Panc1 (cell line): Measurements from ENCODE around the gene PDS5A.

Source experiments
- POLR2AphosphoS5 ChIP-seq: IDR thresholded peaks from 2 replicates; pipeline ENCODE4 v1.6.1; 2012; ENCODE audit warnings: mild to moderate bottlenecking, low read depth, low read length, moderate library complexity
- SIN3A ChIP-seq: IDR thresholded peaks from 2 replicates; pipeline ENCODE4 v1.6.1; 2012; ENCODE audit warnings: low read depth, mild to moderate bottlenecking, low read length, moderate library complexity, borderline replicate concordance; ENCODE audit not compliant: insufficient read depth
- TCF7L2 ChIP-seq: IDR thresholded peaks from 2 replicates; pipeline ENCODE4 v1.6.1; 2011; ENCODE audit warnings: mild to moderate bottlenecking, low read depth, low read length, inconsistent platforms
- TF ChIP-seq, protein P1 (sequence below): fragments of 450-650 bp; IDR thresholded peaks from 2 replicates; pipeline ENCODE4 v1.5.1; 2017; ENCODE audit warnings: mild to moderate bottlenecking
- TF ChIP-seq, protein P2 (sequence below), 2 experiments: IDR thresholded peaks; 2 replicates each; pipeline ENCODE4 v1.6.1; 2011 to 2012; ENCODE audit warnings: low read depth in 2 of 2, control low read depth in 1 of 2, low read length in 1 of 2, mild to moderate bottlenecking in 1 of 2, moderate library complexity in 1 of 2; ENCODE audit not compliant: insufficient read depth in 1 of 2

DNA sequence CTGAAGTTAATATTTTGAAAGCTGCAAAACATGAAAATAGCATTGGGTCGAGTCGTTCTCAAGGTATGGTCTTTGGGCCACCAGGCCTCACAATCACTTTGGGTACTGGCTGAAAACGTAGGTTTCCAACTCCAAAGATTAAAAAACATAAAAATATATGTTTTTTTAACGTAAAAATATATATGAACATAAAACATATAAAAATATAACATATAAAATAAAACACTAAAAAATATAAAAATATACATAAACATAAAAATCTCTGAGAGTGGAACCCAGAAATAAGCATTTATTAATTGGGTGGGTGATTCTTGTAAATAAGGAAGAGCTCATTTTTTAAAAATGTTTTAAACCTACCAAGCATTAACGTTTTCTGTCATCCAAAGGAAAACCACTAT lies 666 bp upstream of the PDS5A start:
- TF ChIP-seq POLR2AphosphoS5 (no peak), TCF7L2 (no peak), SIN3A (no peak)
- TF ChIP-seq, protein P1, sequence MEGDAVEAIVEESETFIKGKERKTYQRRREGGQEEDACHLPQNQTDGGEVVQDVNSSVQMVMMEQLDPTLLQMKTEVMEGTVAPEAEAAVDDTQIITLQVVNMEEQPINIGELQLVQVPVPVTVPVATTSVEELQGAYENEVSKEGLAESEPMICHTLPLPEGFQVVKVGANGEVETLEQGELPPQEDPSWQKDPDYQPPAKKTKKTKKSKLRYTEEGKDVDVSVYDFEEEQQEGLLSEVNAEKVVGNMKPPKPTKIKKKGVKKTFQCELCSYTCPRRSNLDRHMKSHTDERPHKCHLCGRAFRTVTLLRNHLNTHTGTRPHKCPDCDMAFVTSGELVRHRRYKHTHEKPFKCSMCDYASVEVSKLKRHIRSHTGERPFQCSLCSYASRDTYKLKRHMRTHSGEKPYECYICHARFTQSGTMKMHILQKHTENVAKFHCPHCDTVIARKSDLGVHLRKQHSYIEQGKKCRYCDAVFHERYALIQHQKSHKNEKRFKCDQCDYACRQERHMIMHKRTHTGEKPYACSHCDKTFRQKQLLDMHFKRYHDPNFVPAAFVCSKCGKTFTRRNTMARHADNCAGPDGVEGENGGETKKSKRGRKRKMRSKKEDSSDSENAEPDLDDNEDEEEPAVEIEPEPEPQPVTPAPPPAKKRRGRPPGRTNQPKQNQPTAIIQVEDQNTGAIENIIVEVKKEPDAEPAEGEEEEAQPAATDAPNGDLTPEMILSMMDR = no peak
- TF ChIP-seq, protein P2, sequence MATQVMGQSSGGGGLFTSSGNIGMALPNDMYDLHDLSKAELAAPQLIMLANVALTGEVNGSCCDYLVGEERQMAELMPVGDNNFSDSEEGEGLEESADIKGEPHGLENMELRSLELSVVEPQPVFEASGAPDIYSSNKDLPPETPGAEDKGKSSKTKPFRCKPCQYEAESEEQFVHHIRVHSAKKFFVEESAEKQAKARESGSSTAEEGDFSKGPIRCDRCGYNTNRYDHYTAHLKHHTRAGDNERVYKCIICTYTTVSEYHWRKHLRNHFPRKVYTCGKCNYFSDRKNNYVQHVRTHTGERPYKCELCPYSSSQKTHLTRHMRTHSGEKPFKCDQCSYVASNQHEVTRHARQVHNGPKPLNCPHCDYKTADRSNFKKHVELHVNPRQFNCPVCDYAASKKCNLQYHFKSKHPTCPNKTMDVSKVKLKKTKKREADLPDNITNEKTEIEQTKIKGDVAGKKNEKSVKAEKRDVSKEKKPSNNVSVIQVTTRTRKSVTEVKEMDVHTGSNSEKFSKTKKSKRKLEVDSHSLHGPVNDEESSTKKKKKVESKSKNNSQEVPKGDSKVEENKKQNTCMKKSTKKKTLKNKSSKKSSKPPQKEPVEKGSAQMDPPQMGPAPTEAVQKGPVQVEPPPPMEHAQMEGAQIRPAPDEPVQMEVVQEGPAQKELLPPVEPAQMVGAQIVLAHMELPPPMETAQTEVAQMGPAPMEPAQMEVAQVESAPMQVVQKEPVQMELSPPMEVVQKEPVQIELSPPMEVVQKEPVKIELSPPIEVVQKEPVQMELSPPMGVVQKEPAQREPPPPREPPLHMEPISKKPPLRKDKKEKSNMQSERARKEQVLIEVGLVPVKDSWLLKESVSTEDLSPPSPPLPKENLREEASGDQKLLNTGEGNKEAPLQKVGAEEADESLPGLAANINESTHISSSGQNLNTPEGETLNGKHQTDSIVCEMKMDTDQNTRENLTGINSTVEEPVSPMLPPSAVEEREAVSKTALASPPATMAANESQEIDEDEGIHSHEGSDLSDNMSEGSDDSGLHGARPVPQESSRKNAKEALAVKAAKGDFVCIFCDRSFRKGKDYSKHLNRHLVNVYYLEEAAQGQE (IDR thresholded peaks at IDR 0.05; ENCODE audit: insufficient read depth in 1 of 2, low read depth in 2 of 2, low read length in 1 of 2) = no peak
